ENCODE data around the gene PFDN5. TPM values are rescaled to one million over a fixed set of nuclear protein-coding genes. Genes with fewer than 3 reads are reported as not detected.
A peak's percentile ranks its signal among the peaks of the same experiment; 100 is the strongest.

PFDN5 gene
- total and polyA plus RNA-seq, 2 experiments from 2014 or later, result 199 to 567 TPM

GRCh38 chr12:53345486-53346188 is 50.3 kb downstream of the PFDN5 start (continued):
- TF ChIP-seq ZNF462 (CRISPR knock-in tag; IDR thresholded peaks at IDR 0.05) (no peak), JUNB (IDR thresholded peaks at IDR 0.05; ENCODE audit: unreplicated experiment) (no peak), POLR2AphosphoS5 (IDR thresholded peaks at IDR 0.05; ENCODE audit: low read depth) (no peak)

- Histone ChIP-seq H3K27me3 (ENCODE audit: insufficient read depth) (peaks cover 36% of the 10 kb centered on the region), H3K27ac (ENCODE audit: low read depth) (no peak overlapping the region), H3F3A (replicated peaks; ENCODE audit: low read depth) (0 out of 2 replicates have a peak, but pooled peaks cover 8% of the 10 kb centered on the region), H4K20me1 (replicated peaks; ENCODE audit: insufficient read depth) (no peaks in the 10 kb centered on the region), H3K4me3 (no peak overlapping the region), H3K36me3 (ENCODE audit: insufficient read depth) (no peaks in the 10 kb centered on the region), H2AFZ (0 out of 2 replicates have a peak overlapping the region, but pooled peaks have one; percentile 98), H3K4me2 (no peak overlapping the region), H3K4me1 (ENCODE audit: insufficient read depth) (peaks cover 23% of the 10 kb centered on the region), H3K9me2 (ENCODE audit: insufficient read depth) (no peaks in the 10 kb centered on the region), H3K79me2 (replicated peaks; ENCODE audit: insufficient read depth) (no peaks in the 10 kb centered on the region)
- DNase-seq (ENCODE audit: low spot score) (no peak), ATAC-seq (no peak)
- H3K36me3 Mint-ChIP-seq (ENCODE audit: low read depth), result no peaks in the 10 kb centered on the region
- H3K27ac Mint-ChIP-seq, result no peak overlapping the region
- no peak overlapping the region for H3K4me3 Mint-ChIP-seq
- peaks cover 4% of the 10 kb centered on the region; the same call in 1 of the 3 replicates for H3K9me3 Mint-ChIP-seq
- peaks cover 10% of the 10 kb centered on the region; the same call in 2 of the 3 replicates for H3K4me1 Mint-ChIP-seq
- peaks cover 14% of the 10 kb centered on the region for H3K27me3 Mint-ChIP-seq (ENCODE audit: insufficient read depth, low read depth, poor library complexity)
- TF ChIP-seq CREB1 (CRISPR knock-in tag; IDR thresholded peaks at IDR 0.05; ENCODE audit: low read depth) (no peak), ZNF462 (CRISPR knock-in tag; IDR thresholded peaks at IDR 0.05) (no peak), JUNB (IDR thresholded peaks at IDR 0.05; ENCODE audit: unreplicated experiment) (no peak), CTCF (conservative IDR thresholded peaks at IDR 0.05; ENCODE audit: low read depth in 2 of 2) (no peak), POLR2AphosphoS5 (IDR thresholded peaks at IDR 0.05; ENCODE audit: low read depth) (no peak)
Measured at GRCh38 chr12:53346491-53346890, 51.1 kb downstream of the PFDN5 start.

Data from GM23338 (cell line).